ENCODE results near the gene SELENOV.

Gene SELENOV

DNA sequence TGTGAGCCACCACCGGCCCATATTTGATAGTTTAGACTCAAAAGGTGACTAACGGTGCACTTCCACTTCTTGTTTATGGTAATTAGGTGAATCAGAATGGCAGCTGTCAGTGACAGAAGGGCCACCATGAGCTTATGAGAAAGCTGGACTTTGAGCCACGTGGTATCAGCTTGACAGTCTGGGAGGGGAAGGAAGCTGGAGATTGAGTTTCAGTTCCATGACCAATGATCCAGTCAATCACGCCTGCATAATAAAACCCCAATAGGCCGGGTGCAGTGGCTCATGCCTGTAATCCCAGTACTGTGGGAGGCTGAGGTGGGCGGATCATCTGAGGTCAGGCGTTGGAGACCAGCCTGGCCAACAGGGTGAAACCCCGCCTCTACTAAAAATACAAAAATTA is 9.6 kb downstream of the SELENOV start:
- H3K27ac ChIP-seq: no peak overlapping the region
- TF ChIP-seq ZFX (IDR thresholded peaks at IDR 0.05) (no peak), CTCF (conservative IDR thresholded peaks at IDR 0.05) (no peak)

DNA sequence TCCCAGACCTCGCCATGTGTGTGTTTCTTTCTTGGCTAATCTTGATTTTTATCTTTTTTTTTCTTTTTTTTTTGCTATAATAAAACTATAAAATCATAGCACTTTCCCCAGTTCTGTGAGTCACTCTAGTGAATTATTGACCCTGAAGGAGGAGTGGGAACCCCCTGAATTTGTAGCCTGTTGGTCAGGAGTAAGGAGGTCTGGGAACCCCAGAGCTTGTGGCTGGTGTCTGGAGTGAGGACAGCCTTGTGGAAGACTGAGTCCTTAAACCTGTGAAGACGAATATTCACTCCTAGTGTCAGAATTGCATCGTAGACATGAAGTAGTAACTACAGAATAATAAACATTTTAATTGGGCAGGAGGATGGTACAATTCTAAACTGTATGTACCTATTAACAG is 10.3 kb downstream of the SELENOV start:
- TF ChIP-seq ZFX (IDR thresholded peaks at IDR 0.05) (no peak), CTCF (conservative IDR thresholded peaks at IDR 0.05) (no peak)
- H3K27ac ChIP-seq: no peak overlapping the region

DNA sequence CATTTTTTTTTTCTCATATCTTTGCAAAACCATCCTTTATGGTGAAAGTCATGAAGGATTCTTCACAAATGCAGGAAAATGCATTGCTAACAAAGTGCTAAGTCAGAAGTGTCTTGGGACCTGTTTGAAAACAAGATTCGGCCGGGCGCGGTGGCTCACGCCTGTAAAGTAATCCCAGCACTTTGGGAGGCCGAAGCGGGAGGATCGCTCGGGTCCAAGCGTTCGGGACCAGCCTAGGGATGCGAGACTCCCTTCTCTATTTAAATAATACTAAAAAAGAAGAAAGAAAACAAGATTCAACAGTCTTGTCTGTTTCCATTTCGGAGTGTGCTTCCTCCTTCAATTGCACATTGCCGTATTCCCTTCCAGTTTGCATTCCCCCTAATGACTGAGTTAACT is 16.9 kb downstream of the SELENOV start:
- peak overlapping the region; percentile 64 for H3K27ac ChIP-seq
- TF ChIP-seq ZFX (IDR thresholded peaks at IDR 0.05) (no peak), CTCF (conservative IDR thresholded peaks at IDR 0.05) (no peak)

DNA sequence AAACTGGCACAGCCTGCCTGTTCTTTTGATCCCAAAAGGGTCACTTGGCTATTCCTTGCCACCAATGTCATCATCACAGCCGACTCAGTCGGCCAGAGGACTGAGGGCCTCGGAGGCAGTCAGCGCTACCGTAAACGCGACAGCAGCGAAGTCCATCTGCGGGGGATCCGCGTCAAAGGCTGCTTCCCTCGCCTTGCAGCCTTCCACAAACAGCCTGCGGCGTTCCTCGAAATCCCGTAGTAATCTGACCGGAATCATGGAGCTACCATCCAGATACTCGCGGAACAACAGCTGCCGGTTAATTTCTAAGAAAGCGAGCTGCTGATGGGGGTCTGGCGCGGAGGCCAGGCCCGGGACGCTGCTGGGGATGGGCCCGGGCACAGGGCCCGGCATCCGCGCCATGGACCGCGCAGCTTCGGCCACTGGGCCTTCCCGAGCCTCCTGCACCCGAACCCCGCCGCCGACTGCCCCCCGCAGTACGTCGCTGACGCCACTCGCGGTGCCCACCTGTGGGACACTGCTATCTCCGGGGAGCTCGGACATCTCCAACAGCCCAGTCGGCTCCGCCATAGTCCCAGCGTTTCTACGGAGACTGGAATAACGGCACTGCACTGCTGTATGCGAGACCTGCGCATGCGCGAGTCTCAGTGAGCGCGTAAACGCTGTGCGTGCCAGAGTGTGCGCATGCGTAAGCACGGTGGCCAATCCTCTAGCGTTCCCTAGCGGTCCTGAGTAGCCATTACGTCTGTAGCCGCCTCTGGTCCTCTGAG is 17.5 kb downstream of the SELENOV start, which contains the start of gene EID2B:
TSS of gene EID2B (minus strand) at position 620 of the 770 bp plus-strand sequence. CDS start at position 570, 50 bp downstream.
- TF ChIP-seq CTCF (conservative IDR thresholded peaks at IDR 0.05) (peak; percentile 99), ZFX (IDR thresholded peaks at IDR 0.05) (peak; percentile 92)
- H3K27ac ChIP-seq: peak within 1 kb of the TSS; percentile 64

DNA sequence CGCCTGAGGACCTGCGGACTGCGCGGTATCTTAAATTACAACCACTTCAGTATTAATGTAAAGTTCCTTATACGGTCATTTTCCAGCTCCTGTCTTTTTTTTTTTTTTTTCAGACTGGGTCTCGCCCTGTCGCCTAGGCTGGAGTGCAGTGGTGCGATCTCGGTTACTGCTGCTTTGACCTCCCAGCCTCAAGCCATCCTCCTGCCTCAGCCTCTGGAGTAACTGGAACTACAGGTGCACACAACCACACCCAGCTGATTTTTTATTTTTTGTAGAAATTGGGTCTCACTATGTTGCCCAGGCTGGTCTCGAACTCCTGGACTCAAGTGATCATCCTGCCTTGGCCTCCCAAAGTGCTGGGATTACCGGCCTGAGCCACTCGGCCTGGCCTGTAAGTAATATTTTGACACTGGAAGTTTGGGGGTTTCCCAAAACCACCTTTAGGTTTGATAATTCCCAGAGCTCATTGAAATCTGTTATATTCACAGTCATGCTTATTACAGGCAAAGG is 18.1 kb downstream of the SELENOV start:
- TF ChIP-seq CTCF (conservative IDR thresholded peaks at IDR 0.05): peak; percentile 80
- no peak for TF ChIP-seq ZFX (IDR thresholded peaks at IDR 0.05)

DNA sequence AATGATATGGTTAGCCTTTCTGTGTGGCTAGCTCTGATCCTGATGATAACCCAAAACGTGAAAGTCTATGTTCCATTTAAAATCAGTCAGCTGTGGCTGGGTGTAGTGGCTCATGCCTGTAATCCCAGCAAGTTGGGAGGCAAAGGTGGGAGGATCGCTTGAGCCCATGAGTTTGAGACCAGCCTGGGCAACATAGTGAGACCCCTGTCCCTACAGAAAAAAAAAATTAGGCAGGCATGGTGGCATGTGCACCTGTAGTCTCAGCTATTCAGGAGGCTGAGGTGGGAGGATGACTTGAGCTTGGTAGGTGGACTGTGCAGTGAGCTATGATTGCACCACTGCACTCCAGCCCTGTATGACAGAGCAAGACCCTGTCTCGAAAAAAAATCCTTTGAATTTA is 18.9 kb downstream of the SELENOV start:
- TF ChIP-seq CTCF (conservative IDR thresholded peaks at IDR 0.05): no peak
- no peak for TF ChIP-seq ZFX (IDR thresholded peaks at IDR 0.05)
- no peak overlapping the region for H3K27ac ChIP-seq

More for the DNA sequence above, 18.1 kb downstream of the SELENOV start:
- no peak overlapping the region; the same call in 1 of the 2 replicates for H3K27ac ChIP-seq

DNA sequence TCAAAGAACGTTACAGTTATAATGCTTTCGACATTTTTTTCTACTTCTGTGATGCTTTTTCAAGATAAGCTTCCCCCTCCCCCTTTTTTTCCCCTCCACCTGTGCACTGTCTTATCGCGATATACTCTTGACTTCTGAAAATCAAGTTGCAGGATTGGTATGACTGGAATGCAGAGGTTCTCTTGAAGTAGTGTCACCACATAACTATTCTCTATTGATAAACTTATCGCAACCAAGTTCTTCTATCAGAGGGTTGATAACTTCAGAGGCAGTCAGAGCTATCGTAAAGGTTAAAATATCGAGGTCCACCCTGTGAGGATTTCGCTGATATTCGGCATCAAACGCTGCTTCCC is 24.2 kb downstream of the SELENOV start:
- peak overlapping the region; percentile 84 for H3K27ac ChIP-seq

More for the DNA sequence above, 24.2 kb downstream of the SELENOV start:
- TF ChIP-seq ZFX (IDR thresholded peaks at IDR 0.05) (no peak), CTCF (conservative IDR thresholded peaks at IDR 0.05) (no peak)

Data from C4-2B (cell line).